H7 (cell line): ENCODE measurements around the gene MMD. TPM values are rescaled to one million over a fixed set of nuclear protein-coding genes. Genes with fewer than 3 reads are reported as not detected.
"Not testable (repeated sequence)": the region's sequence is repeated elsewhere in the genome, so short reads cannot be mapped to it uniquely, and the experiment has no call there.

Source experiments
- DNase-seq: peaks from one replicate; pipeline ENCODE4 v3.0.0; 2012
- H3K27me3 ChIP-seq: 2 replicates; pipeline ENCODE4 v1.6.0; 2011; ENCODE audit warnings: mild to moderate bottlenecking, low read length; ENCODE audit not compliant: control insufficient read depth, insufficient read depth
- H3K36me3 ChIP-seq: replicated peaks from 2 replicates; pipeline ENCODE4 v1.5.1; 2011; ENCODE audit warnings: low read length; ENCODE audit not compliant: control insufficient read depth, insufficient read depth
- H3K4me3 ChIP-seq: 2 replicates; pipeline ENCODE4 v1.5.1; 2011; ENCODE audit warnings: low read depth, mild to moderate bottlenecking, control low read depth, low read length, moderate library complexity; ENCODE audit not compliant: insufficient read depth
- total RNA-seq: library from RNA; depleted of rRNA; stranded (reverse); fragments of >200 nt; shearing (Covaris generic); gene quantifications from 2 replicates; pipeline ENCODE4 v1.2.3, GENCODE V29; 2014

The MMD gene
- total RNA-seq, 1 experiment from 2014 or later = 57.0 TPM

DNA sequence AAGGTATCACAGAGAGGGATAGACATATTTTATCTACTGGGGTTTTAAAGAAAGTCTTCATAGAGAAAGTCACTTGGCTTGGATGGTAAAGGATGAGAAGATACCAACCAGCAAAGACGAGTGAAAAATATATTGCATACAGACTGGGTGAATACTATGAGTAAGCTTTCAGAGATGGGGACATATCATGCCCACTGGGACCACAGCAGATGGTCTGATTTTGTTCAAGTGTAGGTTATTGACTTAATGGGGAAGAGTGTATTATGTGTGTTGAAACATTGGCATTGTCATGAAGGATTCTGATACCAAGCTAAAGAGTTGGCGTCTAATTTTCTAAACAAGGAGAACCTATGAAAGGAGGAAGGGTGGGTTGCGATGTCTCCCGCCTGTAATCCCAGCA is 13.8 kb upstream of the MMD start:
- H3K27me3 ChIP-seq = no peaks in the 10 kb centered on the region
- H3K4me3 ChIP-seq = no peak overlapping the region
- no peaks in the 10 kb centered on the region for H3K36me3 ChIP-seq
- no peak for DNase-seq

DNA sequence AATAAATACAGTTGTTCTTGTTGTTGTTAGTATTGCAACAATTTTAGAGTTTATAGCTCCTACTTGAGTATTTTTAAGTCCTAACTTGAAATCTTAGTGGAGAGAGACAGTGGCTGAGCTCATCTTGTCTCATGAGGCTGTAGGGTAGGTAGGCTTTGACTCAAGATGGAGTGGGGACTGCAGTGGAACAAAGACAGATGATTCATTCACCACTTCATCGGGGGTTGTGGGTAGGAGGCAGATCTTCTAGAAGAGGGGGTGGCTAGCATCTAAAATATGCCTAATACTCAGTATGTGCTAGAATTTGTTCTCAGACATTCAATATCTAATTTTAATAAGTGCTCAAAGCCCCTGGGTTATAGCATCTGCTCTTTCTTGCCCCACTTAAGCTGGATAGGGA is 13.1 kb upstream of the MMD start:
- Histone ChIP-seq H3K36me3 (no peaks in the 10 kb centered on the region), H3K4me3 (no peak overlapping the region), H3K27me3 (no peaks in the 10 kb centered on the region)
- no peak for DNase-seq

DNA sequence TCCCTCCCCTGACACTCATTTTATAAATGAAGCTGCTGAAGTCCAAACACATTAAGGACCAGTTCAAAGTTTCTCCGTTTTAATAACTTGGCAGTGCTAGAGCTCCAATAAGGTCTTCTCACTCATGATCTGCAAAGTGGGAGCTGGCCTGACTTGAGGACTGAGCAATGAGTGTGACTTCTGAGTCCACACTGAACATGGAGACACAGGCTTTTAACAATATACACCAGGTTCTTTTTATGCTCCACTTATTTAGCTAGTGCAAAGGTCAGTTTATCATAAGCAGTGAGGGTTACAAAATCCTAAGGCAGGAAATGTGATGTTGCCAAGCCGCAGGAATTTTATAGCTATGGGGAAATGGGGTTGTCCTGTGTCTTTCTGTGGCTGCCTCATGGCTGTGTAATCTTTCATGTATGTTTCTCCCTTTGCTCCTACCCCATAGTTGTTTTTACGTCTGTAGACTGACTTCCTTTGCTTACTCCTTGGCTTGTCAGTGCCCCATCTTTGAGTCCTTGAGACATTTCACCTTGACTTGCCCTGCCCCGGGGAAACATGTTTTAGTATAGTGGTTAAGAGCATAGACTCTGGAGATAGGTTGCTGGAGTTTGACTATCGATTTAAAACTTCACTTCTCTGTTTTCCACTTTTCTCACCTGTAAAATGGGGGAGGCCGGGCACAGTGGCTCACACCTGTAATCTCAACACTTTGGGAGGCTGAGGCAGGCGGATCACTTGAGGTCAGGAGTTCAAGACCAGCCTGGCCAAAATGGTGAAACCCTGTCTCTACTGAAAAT is 12.2 kb upstream of the MMD start:
- no peak for DNase-seq
- H3K27me3 ChIP-seq = no peaks in the 10 kb centered on the region

DNA sequence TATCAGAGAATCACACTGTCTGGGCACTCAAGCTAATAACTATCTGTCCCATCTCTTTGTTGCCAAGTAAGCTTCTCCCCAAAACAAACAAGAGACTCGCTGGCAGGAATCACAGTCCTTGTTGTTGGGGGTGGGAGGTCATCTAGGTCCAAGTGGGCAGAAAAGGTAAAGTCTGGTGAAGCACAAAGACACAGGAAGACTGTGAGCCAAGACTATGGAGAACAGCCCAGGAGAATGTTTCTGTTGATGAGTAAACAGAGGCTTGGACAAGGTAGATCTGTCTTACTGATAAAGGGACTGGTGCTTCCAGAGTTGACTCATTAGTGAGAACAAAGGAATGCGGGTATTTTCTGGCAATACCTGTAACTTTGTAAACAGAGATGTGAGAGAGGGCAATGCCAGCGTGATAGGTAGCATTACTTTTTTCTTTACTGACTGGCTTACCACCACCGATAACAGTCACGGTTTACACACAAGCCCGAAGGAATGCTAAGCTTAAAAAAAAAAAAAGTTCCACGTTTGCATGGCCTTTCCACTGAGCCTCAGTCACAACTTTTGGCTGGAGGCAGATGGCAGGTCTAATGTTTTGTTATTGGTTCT is 11.5 kb upstream of the MMD start:
- no peaks in the 10 kb centered on the region for H3K27me3 ChIP-seq
- DNase-seq = no peak

More for the DNA sequence above, 12.2 kb upstream of the MMD start:
- H3K4me3 ChIP-seq = no peak overlapping the region
- H3K36me3 ChIP-seq = no peaks in the 10 kb centered on the region

DNA sequence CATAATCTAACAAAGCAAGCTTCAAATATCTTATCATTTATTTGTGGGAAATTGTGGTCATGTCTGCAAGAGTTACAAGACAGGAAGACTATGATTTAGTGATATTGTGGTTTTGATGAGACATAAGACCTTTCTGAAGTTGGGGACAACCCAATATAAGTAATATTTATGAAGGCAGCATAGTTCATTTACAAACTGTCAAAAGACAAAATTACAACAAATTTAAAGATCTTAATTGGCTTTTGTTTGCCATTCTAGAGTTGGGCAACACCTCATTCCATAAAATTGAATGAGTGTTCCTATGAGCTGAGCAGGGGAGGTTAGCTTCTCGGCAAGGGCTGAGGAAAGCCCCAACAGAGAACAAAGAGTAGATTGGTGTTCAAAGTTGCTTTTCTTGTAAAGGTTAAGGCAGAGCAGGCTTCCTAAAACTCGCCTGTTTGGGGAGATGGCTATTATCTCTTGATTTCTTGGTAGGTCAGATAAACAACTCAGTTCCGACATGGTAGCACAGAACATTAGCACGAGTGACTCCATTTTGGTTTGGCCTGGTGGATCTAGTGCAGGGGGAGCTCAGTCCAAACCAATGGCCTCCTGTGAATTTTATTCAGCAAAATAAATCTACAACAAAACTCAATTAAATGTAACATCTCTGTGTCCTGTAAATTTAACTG is 10.9 kb upstream of the MMD start:
- no peak for DNase-seq
- no peaks in the 10 kb centered on the region for H3K36me3 ChIP-seq
- no peaks in the 10 kb centered on the region for H3K27me3 ChIP-seq
- H3K4me3 ChIP-seq = no peak overlapping the region

More for the DNA sequence above, 11.5 kb upstream of the MMD start:
- no peaks in the 10 kb centered on the region for H3K36me3 ChIP-seq
- no peak overlapping the region for H3K4me3 ChIP-seq

DNA sequence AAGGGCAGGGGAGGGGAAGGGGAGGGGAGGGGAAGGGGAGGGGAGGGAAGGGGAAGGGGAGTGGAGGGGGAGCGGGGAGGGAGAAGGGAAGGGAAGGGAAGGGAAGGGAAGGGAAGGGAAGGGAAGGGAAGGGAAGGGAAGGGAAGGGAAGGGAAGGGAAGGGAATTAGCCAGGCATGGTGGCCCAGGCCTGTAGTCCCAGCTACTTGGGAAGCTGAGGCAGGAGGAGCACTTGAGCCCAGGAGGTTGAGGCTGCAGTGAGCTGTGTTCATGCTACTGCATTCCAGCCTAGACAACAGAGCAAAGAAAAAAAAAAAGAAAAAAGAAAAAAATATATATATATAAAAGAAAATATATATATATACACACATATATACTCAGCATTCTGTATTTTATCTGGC is 10.3 kb upstream of the MMD start:
- not testable (repeated sequence) for H3K27me3 ChIP-seq, H3K36me3 ChIP-seq, DNase-seq, H3K4me3 ChIP-seq

DNA sequence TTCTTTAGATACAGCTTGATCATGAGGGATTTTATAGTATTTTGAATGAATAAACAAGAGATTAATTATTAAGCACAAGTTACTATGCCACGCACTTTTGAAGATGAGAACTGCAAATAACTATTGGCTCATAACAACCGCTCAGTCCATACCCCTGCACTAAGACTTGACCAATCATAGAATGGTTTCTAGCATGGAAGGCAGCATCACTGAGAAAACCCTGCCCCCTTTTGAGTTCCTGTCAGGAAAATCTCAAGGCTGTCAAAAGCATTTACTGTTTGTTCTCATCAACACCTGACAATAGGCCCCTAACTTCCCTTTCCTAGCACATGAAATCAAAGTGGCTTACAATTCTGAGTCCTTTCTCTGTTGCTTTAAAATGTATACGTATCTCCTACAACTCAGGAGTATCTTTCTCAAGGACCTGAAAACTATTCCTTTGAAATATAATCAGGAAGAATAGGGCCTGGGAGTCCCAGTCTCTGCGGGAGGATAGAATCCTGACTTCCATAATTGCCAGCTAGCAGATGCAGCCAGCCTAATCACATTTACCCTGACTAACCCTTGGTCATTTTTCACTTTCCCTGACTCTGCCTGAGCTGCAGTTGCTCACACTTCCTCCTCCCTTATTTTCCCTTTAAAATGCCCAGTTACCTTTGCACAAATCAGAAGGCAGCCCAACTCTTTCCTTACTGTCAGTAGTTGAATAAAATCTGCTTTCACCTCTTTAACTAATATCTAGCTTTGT is 9.1 kb upstream of the MMD start:
- Histone ChIP-seq H3K36me3 (no peaks in the 10 kb centered on the region), H3K4me3 (no peak overlapping the region), H3K27me3 (no peaks in the 10 kb centered on the region)
- DNase-seq = no peak

DNA sequence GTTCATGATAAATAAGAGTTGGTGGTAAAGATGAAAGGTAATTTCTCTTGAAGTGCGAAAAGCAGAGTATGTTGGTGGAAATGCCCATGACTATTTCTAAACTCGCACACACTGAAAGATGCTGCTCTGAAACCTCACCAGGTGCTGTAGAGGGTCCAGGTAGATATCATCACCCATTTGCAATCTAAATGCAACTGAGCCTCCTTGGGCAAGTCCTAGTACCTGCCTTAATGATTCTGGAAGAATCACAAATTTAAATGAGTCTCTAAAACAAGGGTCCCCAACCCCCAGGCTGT is 5.9 kb upstream of the MMD start:
- no peak for DNase-seq
- H3K36me3 ChIP-seq = no peaks in the 10 kb centered on the region
- no peaks in the 10 kb centered on the region for H3K27me3 ChIP-seq
- no peak overlapping the region for H3K4me3 ChIP-seq

DNA sequence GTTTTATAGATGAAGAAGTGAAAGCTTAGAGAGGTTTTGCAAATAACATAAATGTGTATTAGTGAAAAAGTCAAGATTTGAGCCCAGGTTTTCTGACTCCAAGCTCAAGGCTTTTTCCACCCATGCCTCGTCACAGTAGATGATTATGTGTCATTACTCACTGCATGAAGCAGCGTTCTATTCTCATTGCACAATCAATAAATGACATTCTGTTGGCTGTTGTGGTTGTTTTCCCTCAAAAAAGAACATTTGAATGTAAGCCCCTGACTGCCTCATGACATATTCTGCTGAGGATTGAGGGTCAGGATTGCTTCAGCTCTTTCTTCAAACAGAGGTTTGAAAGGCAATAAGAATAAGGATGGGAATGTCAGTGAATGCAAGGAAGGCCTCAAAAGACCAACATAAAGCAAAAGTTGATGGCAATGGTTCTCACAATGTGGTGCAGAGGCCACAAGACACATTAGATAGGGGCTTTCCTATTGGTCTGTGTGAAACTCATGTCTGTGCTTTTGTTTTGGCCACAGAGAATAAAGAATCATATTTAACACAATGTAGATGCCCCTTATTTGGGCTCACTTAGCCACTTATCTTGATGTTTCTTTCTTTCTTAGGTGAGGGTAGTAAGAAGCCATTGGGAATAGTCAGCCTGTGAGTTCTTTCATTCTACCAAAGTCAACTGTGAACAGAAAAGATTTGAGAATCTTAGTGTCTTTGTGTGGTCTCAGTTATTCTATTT is 5.4 kb upstream of the MMD start:
- no peak for DNase-seq
- H3K27me3 ChIP-seq = no peaks in the 10 kb centered on the region

DNA sequence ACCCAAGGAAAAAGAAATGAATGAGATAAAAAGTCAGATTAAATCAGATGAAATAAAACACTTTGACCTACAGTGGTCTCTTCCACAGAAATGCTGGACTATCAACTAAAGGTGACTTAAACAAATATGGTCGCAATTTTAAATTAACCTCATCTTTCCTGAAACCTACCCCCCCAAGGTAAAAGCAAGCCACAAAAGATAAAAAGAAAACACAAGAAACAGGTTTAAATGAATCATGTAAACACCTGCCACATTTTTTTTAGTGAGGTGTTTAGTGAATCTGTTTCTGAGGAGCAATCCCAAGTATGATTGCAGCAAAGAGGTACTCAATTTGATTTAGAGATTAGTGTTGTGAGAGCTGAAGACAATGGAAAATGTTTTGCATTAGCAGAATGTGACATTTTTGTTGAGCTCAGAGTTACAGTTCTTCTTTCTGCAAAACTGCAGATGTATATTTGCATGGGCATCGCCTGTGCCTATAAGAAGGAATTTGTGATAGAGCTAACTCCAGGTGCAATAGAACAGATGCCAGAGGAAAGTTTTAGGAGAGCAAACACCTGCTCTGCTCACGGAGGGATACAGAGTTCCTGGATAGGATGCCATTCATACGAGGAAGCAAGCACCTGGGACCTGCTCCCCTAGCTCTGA is 3.4 kb upstream of the MMD start:
- Histone ChIP-seq H3K27me3 (no peaks in the 10 kb centered on the region), H3K36me3 (no peaks in the 10 kb centered on the region), H3K4me3 (no peak overlapping the region)
- no peak for DNase-seq

More for the DNA sequence above, 5.4 kb upstream of the MMD start:
- Histone ChIP-seq H3K4me3 (no peak overlapping the region), H3K36me3 (no peaks in the 10 kb centered on the region)

DNA sequence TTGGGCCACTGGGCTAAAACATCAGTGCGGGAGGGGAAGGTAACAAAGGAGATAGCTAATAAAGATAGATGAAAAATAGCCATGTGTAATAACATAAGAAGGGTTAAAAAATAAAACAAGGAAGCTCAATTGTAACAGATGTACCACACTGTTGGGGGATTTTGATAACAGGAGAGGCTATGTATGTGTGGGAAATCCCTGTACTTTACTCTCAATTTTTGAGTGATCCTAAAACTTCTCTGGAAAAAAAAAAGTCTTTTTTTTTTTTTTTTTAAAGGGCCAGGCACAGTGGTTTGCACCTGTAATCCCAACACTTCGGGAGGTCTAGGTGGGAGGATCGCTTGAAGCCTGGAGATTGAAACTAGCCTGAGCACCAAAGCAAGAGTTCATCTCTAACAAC is 1.9 kb upstream of the MMD start:
- H3K27me3 ChIP-seq = no peaks in the 10 kb centered on the region
- H3K4me3 ChIP-seq = no peak overlapping the region
- no peak for DNase-seq
- no peaks in the 10 kb centered on the region for H3K36me3 ChIP-seq

DNA sequence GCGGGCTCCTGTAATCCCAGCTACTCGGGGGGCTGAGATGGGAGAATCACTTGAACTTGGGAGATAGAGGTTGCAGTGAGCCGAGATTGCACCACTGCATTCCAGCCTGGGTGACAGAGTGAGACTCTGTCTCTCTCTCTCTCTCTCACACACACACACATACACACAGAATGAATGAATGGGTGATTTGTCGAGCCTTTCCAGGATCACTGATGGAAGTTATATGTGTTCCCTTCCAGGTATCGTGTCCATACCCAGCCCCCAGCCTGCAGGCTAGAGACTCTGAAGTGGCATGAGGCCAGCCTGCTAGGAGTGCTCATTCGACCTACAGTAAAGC is 1.2 kb upstream of the MMD start:
- H3K27me3 ChIP-seq, H3K4me3 ChIP-seq, H3K36me3 ChIP-seq, DNase-seq: not testable (repeated sequence)

DNA sequence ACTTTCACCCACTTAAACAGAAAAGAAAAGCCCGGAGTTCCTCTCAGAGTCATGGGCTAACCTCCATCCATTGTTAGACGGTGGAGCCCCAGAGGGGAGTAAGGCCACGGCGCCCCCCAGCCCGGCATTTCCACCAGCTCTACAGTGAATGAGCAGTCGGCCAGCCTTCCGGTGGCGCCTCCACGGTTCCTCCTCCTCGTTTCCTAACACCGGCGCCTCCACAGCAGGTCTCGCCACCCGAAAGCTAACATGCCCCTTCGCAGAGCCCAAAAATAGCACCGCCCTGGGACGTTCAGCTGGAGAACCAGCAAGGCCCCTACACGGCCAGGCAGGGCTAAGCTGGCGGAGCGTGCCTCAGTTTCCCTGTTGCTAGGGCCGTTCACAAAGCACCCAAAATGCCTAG is 858 bp downstream of the MMD start:
- DNase-seq = peak; percentile 59
- no peaks in the 10 kb centered on the region for H3K27me3 ChIP-seq
- no peaks in the 10 kb centered on the region for H3K36me3 ChIP-seq
- peak overlapping the region; percentile 93 for H3K4me3 ChIP-seq
